ENCODE measurements around the gene ADAMTS7. TPM values are rescaled to one million over a fixed set of nuclear protein-coding genes. Genes with fewer than 3 reads are reported as not detected.
"Not testable (repeated sequence)": the region's sequence is repeated elsewhere in the genome, so short reads cannot be mapped to it uniquely, and the experiment has no call there.

ADAMTS7 gene
- total and polyA plus RNA-seq, 9 donors: 4.9 to 34.8 (median 24.6) TPM

DNA sequence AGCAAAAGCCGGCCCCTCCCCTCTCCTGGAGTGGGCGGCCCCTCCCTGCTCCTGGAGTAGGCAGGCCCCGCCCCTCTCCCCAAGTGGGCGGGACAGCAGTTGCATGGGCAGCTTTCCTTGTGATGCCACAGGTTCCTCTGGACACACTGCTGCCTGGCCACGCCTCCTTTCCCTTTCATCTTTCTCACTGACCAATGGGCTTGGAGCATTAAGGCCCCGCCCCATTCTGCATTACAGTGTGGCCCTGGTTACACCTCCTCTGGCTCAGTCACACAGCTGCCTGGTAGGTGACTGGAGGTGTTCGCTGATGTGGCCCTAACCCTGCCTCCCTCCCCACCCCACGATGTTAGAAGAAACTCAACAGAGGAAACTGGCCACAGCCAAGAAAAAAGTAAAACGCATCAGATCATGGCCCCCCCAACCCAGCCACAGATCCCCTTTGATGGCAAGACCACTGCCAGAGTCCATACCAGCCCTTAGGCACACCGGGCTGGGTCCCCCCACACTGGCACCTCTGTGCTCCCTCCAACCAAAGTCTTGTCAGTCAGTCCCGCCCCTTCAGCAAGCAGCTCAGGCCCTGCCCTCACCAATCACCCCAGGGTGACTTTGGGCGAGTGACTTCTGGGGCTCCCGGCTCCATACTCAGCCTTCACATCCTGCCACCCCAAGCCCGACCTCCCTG is 84.3 kb downstream of the ADAMTS7 start:
- Histone ChIP-seq H3K36me3 (ENCODE audit: control insufficient read depth, insufficient read depth, low read length) (no peaks in the 10 kb centered on the region), H3K9me3 (replicated peaks; ENCODE audit: control insufficient read depth, low read depth, low read length) (no peaks in the 10 kb centered on the region), H3K4me1 (ENCODE audit: control insufficient read depth, insufficient read depth, low read length) (no peaks in the 10 kb centered on the region), H3K27ac (ENCODE audit: low read length) (no peak overlapping the region), H3K4me3 (ENCODE audit: low read length) (no peak overlapping the region), H3K27me3 (ENCODE audit: control insufficient read depth, insufficient read depth, low read length) (peaks cover 2% of the 10 kb centered on the region)
- WGBS (ENCODE audit: insufficient coverage): 80% methylated on average over 7 of the region's 14 CpGs
- DNase-seq: no peak

DNA sequence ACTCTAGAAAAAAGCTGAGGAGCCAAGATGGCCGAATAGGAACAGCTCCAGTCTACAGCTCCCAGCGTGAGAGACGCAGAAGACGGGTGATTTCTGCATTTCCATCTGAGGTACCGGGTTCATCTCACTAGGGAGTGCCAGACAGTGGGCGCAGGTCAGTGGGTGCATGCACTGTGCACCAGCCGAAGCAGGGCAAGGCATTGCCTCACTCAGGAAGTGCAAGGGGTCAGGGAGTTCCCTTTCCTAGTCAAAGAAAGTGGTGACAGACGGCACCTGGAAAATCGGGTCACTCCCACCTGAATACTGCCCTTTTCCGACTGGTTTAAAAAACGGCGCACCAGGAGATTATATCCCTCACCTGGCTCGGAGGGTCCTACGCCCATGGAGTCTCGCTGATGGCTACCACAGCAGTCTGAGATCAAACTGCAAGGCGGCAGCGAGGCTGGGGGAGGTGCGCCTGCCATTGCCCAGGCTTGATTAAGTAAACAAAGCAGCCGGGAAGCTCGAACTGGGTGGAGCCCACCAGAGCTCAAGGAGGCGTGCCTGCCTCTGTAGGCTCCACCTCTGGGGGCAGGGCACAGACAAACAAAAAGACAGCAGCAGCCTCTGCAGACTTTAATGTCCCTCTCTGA is 91.3 kb downstream of the ADAMTS7 start:
- WGBS (ENCODE audit: insufficient coverage): 74% methylated on average over 15 of the region's 21 CpGs
- not testable (repeated sequence) for DNase-seq; H3K27ac ChIP-seq (ENCODE audit: low read length); H3K9me3 ChIP-seq (replicated peaks; ENCODE audit: control insufficient read depth, low read depth, low read length); H3K27me3 ChIP-seq (ENCODE audit: control insufficient read depth, insufficient read depth, low read length); H3K36me3 ChIP-seq (ENCODE audit: control insufficient read depth, insufficient read depth, low read length); H3K4me1 ChIP-seq (ENCODE audit: control insufficient read depth, insufficient read depth, low read length); H3K4me3 ChIP-seq (ENCODE audit: low read length)

DNA sequence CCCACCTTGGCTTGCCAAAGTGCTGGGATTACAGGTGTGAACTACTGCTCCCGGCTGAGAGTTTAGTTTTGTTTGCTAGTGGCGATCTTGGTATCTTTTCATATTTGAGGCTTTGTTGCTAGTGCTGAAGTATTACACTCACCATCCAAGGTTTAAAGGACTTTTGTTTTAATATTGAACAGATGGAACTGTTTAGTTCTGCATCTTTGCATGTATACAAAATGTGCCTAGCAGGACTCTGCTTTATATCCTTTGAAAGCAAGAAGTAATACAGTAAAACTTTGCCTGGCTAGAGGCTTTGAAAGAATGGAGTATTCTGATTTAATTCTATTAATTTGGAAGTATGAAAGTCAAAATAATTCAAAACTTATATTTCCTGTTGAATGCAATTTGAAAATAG is 92.4 kb downstream of the ADAMTS7 start:
- no peaks in the 10 kb centered on the region for H3K27me3 ChIP-seq (ENCODE audit: control insufficient read depth, insufficient read depth, low read length)
- H3K9me3 ChIP-seq (replicated peaks; ENCODE audit: control insufficient read depth, low read depth, low read length): no peaks in the 10 kb centered on the region
- H3K4me3 ChIP-seq (ENCODE audit: low read length): no peak overlapping the region
- no CpG with 5 or more reads among the region's 2 CpGs for WGBS (ENCODE audit: insufficient coverage)
- no peaks in the 10 kb centered on the region for H3K4me1 ChIP-seq (ENCODE audit: control insufficient read depth, insufficient read depth, low read length)
- no peak overlapping the region for H3K27ac ChIP-seq (ENCODE audit: low read length)
- no peak for DNase-seq
- no peaks in the 10 kb centered on the region for H3K36me3 ChIP-seq (ENCODE audit: control insufficient read depth, insufficient read depth, low read length)

DNA sequence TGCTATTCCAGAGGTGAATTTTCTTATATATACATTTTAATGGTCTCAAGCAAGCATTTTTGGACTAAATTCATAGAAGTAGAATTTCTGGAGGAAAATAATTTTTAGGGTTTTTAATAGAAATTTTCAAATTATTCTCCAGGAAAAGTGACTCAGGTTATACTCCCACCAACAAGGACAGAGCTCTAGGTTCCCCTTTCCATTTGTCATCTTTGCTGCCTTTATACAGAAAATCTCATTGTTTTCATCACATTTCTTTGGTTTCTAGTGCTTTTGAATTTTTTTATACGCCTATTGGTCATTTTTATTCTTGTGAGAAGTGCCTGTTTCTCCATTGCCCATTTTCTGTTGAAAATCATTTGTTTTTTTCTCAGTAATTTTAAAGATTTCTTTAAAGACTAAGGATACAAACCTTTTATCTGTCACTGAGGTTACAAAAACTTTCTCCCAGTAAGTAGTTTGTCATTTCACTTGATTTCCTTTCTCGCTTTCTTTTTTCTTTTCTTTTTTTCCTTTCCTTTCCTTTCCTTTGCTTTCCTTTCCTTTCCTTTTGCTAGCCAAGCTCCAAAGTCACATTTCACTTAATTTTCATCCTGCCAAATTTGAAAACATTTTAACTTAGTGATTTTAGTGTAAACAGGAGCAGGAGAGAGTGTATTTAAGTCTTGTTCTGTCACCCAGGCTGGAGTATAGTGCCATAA is 93.2 kb downstream of the ADAMTS7 start:
- H3K4me3 ChIP-seq (ENCODE audit: low read length): no peak overlapping the region
- no peak overlapping the region for H3K27ac ChIP-seq (ENCODE audit: low read length)
- no peaks in the 10 kb centered on the region for H3K4me1 ChIP-seq (ENCODE audit: control insufficient read depth, insufficient read depth, low read length)
- H3K36me3 ChIP-seq (ENCODE audit: control insufficient read depth, insufficient read depth, low read length): no peaks in the 10 kb centered on the region
- no peaks in the 10 kb centered on the region for H3K9me3 ChIP-seq (replicated peaks; ENCODE audit: control insufficient read depth, low read depth, low read length)
- no peak for DNase-seq
- H3K27me3 ChIP-seq (ENCODE audit: control insufficient read depth, insufficient read depth, low read length): no peaks in the 10 kb centered on the region
- 100% methylated on average over 1 of the region's 2 CpGs for WGBS (ENCODE audit: insufficient coverage)

DNA sequence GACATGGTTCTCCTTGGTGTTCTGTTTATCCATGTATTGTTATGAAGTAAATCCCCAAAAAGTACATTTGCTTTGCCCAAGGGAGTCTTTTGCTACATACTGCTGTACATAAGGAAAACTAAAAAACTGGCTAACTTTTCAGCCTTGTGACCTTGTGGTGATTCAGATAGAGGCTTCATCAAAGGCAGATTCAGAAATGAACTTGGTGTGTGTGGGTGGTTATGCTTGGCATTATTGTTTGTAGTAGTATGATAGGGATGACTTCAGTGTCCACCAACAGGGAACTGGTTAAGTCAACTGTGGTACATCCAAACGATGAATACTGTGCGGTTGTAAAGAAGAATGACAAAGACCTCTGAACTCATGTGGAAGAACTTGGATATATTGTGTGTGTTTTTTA is 94.6 kb downstream of the ADAMTS7 start:
- WGBS (ENCODE audit: insufficient coverage): 86% methylated on average over 2 of the region's 2 CpGs
- no peak for DNase-seq
- no peaks in the 10 kb centered on the region for H3K4me1 ChIP-seq (ENCODE audit: control insufficient read depth, insufficient read depth, low read length)
- no peak overlapping the region for H3K27ac ChIP-seq (ENCODE audit: low read length)
- no peaks in the 10 kb centered on the region for H3K27me3 ChIP-seq (ENCODE audit: control insufficient read depth, insufficient read depth, low read length)
- H3K4me3 ChIP-seq (ENCODE audit: low read length): no peak overlapping the region
- no peaks in the 10 kb centered on the region for H3K9me3 ChIP-seq (replicated peaks; ENCODE audit: control insufficient read depth, low read depth, low read length)
- H3K36me3 ChIP-seq (ENCODE audit: control insufficient read depth, insufficient read depth, low read length): no peaks in the 10 kb centered on the region

DNA sequence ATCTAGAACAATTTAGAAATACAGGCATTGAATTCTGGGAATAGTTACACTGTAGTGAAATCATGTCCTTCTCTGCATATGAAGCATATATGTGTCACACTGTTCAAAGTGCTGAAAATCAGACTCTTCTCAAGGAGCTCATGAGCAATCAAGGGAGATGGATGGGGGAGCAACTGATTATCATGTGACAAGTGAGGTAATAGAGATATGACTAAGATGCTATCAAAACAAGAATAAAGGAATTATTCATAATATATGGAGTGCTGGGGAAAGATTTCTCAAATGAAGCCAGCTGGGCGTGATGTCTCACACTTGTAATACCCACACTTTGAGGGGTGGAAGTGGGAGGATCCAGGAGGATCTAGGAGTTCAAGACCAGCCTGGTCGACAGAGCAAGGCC is 95.3 kb downstream of the ADAMTS7 start:
- Histone ChIP-seq H3K4me3 (ENCODE audit: low read length) (no peak overlapping the region), H3K36me3 (ENCODE audit: control insufficient read depth, insufficient read depth, low read length) (no peaks in the 10 kb centered on the region), H3K4me1 (ENCODE audit: control insufficient read depth, insufficient read depth, low read length) (no peaks in the 10 kb centered on the region), H3K27me3 (ENCODE audit: control insufficient read depth, insufficient read depth, low read length) (no peaks in the 10 kb centered on the region), H3K27ac (ENCODE audit: low read length) (no peak overlapping the region), H3K9me3 (replicated peaks; ENCODE audit: control insufficient read depth, low read depth, low read length) (no peaks in the 10 kb centered on the region)
- DNase-seq: no peak
- no CpG with 5 or more reads among the region's 2 CpGs for WGBS (ENCODE audit: insufficient coverage)

GRCh38 chr15:78715434-78715833 is 95.8 kb downstream of the ADAMTS7 start:
- Histone ChIP-seq H3K4me3 (ENCODE audit: low read length) (no peak overlapping the region), H3K36me3 (ENCODE audit: control insufficient read depth, insufficient read depth, low read length) (no peaks in the 10 kb centered on the region), H3K4me1 (ENCODE audit: control insufficient read depth, insufficient read depth, low read length) (no peaks in the 10 kb centered on the region), H3K27me3 (ENCODE audit: control insufficient read depth, insufficient read depth, low read length) (no peaks in the 10 kb centered on the region), H3K27ac (ENCODE audit: low read length) (no peak overlapping the region), H3K9me3 (replicated peaks; ENCODE audit: control insufficient read depth, low read depth, low read length) (no peaks in the 10 kb centered on the region)
- no peak for DNase-seq
- 100% methylated on average over 1 of the region's 5 CpGs for whole genome bisulfite sequencing (ENCODE audit: insufficient coverage)

DNA sequence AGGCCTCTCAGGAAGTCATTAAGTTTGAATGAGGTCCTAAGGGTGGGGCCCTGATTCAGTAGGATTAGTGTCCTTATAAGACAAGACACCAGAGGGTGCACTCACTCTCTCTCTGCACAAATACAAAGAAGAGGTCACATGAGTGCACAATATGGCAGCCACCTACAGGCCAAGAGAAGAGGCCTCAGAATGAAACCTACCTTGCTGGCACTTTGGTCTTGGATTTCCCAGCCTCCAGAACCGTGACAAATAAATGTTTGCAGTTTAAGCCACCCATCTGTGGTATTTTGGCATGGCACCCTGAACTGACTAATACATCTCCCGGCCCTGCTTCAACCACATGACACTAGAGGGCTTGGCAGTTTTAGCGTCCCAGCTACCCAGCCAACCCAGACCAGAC is 96.4 kb downstream of the ADAMTS7 start:
- H3K36me3 ChIP-seq (ENCODE audit: control insufficient read depth, insufficient read depth, low read length): no peaks in the 10 kb centered on the region
- no peaks in the 10 kb centered on the region for H3K9me3 ChIP-seq (replicated peaks; ENCODE audit: control insufficient read depth, low read depth, low read length)
- DNase-seq: no peak
- 81% methylated on average over 3 of the region's 3 CpGs for WGBS (ENCODE audit: insufficient coverage)
- H3K4me1 ChIP-seq (ENCODE audit: control insufficient read depth, insufficient read depth, low read length): no peaks in the 10 kb centered on the region
- no peak overlapping the region for H3K4me3 ChIP-seq (ENCODE audit: low read length)
- H3K27me3 ChIP-seq (ENCODE audit: control insufficient read depth, insufficient read depth, low read length): no peaks in the 10 kb centered on the region
- no peak overlapping the region for H3K27ac ChIP-seq (ENCODE audit: low read length)

- no peaks in the 10 kb centered on the region for H3K9me3 ChIP-seq (replicated peaks; ENCODE audit: control insufficient read depth, low read depth, low read length)
- H3K27ac ChIP-seq (ENCODE audit: low read length): no peak overlapping the region
- 55% methylated on average over 2 of the region's 8 CpGs for WGBS (ENCODE audit: insufficient coverage)
- DNase-seq: no peak
- H3K27me3 ChIP-seq (ENCODE audit: control insufficient read depth, insufficient read depth, low read length): peaks cover 10% of the 10 kb centered on the region
- no peak overlapping the region for H3K4me3 ChIP-seq (ENCODE audit: low read length)
- H3K4me1 ChIP-seq (ENCODE audit: control insufficient read depth, insufficient read depth, low read length): peaks cover 5% of the 10 kb centered on the region
- H3K36me3 ChIP-seq (ENCODE audit: control insufficient read depth, insufficient read depth, low read length): no peaks in the 10 kb centered on the region
Measured at GRCh38 chr15:78712797-78713515, 98.3 kb downstream of the ADAMTS7 start.

DNA sequence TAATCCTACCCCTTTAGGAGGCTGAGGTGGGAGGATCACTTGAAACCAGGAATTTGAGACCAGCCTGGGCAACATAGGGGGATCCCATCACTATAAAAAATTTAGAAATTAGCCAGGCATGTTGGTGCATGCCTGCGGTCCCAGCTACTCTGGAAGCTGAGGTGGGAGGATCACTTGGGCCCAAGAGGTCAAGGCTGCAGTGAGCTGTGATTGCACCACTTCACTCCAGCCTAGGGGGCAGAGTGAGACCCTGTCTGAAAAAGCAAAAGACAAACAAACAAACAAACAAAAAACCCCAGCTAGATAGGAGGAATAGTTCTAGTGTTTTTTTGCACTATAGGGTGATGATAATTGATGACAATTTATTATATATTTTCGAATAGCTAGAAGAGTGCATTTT is 99.6 kb downstream of the ADAMTS7 start:
- H3K4me1 ChIP-seq (ENCODE audit: control insufficient read depth, insufficient read depth, low read length): peaks cover 5% of the 10 kb centered on the region
- no peak overlapping the region for H3K27ac ChIP-seq (ENCODE audit: low read length)
- no peak overlapping the region for H3K4me3 ChIP-seq (ENCODE audit: low read length)
- no peaks in the 10 kb centered on the region for H3K36me3 ChIP-seq (ENCODE audit: control insufficient read depth, insufficient read depth, low read length)
- peaks cover 13% of the 10 kb centered on the region for H3K27me3 ChIP-seq (ENCODE audit: control insufficient read depth, insufficient read depth, low read length)
- DNase-seq: no peak
- WGBS (ENCODE audit: insufficient coverage): no CpG with 5 or more reads among the region's 2 CpGs
- no peaks in the 10 kb centered on the region for H3K9me3 ChIP-seq (replicated peaks; ENCODE audit: control insufficient read depth, low read depth, low read length)

All from muscle of leg (tissue), 11 donors.